Neural crest cell (in vitro differentiated cells): Measurements from ENCODE around the gene PCBP3. TPM values are rescaled to one million over a fixed set of nuclear protein-coding genes. Genes with fewer than 3 reads are reported as not detected.

Source experiments
- DNase-seq: peaks from one replicate; pipeline ENCODE4 v3.0.0; 2021; ENCODE audit warnings: low read depth, mixed read lengths, low spot score
- H3K27ac Mint-ChIP-seq: one replicate; pipeline ENCODE4 v1.8.0; 2021; ENCODE audit warnings: mild to moderate bottlenecking, mixed read lengths; ENCODE audit not compliant: unreplicated experiment
- H3K27me3 Mint-ChIP-seq: 2 replicates; pipeline ENCODE4 v1.8.0; 2021; ENCODE audit warnings: low read depth, mild to moderate bottlenecking, mixed read lengths
- H3K36me3 Mint-ChIP-seq: 2 replicates; pipeline ENCODE4 v1.8.0; 2021; ENCODE audit warnings: low read depth, mild to moderate bottlenecking, mixed read lengths
- H3K4me1 Mint-ChIP-seq: 2 replicates; pipeline ENCODE4 v1.8.0; 2021; ENCODE audit warnings: mixed read lengths
- H3K4me3 Mint-ChIP-seq: one replicate; pipeline ENCODE4 v1.8.0; 2021; ENCODE audit warnings: mild to moderate bottlenecking, mixed read lengths
- H3K9me3 Mint-ChIP-seq: 2 replicates; pipeline ENCODE4 v1.8.0; 2021; ENCODE audit warnings: mixed read lengths
- long read RNA-seq: library from polyadenylated mRNA; unstranded; transcript quantifications from one replicate; pipeline ENCODE4 v2.0.0, GENCODE V29; 2020
- total RNA-seq: library from RNA; stranded (reverse); gene quantifications from 2 replicates; pipeline ENCODE4 v1.2.1, GENCODE V29; 2021
- TF ChIP-seq, protein P1 (sequence below): fragments of 200-600 bp; sonication (generic); conservative IDR thresholded peaks from 2 replicates; pipeline ENCODE4 v1.5.0; 2021; ENCODE audit warnings: antibody characterized with exemption, mild to moderate bottlenecking

The PCBP3 gene
- 5.1 and 5.6 TPM in 2 replicates for total RNA-seq
- long read RNA-seq, partial matches to known transcripts: 0 of 2 reads
- long read RNA-seq, other reads (novel, unspliced or antisense): 2 of 2 reads

DNA sequence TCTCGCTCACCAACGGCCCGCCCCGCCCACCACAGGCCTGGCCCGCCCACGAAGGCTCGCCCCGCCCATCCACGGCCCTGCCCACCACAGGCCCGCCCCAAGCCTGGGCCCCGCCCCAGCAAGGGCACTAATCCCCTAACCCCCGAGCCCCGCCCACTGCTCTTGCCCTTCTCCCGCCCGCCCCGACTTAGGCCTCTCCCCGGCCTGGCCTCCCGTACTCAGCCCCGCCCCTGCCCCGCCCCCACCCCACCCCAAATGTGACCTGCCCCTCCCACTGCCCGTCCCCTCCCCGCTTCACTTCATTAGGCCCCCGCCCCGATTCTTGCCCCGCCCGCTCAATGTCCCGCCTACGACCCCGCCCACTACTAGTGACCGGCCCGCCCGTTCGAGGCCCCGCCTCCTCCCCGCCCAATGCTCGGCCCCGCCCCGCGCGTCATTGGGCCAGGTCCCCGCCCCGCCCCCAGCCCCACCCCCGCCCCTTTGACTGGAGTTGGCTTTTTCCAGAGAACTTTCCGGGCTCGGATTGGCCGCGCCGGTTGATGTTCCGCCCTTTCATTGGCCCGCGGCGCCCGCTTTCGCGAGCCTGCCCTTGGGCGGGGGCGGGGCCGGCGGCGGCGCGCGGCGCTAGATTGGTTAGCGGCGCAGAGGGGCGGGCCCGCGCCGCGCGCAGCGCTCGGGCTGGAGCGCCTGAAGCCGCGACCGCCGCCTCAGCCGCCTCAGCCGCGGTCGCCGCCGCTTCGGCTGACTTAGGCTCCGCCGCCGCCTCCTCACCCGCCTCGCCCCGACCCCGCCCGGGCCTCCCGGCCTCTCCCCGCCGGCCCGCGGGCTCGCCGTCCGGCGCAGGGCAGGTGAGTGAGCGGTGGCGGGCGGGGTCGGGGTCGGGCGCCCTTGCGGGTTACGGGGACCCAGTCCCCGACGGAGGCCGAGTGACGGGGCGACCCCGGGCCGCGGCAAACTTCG, at the start of gene PCBP3:
Gene PCBP3 (plus strand): TSS at position 705 of the 960 bp plus-strand sequence. CDS start 206,361 bp downstream, outside the sequence.
- no peak within 1 kb of the TSS for H3K27ac Mint-ChIP-seq
- no peaks in the 10 kb centered on the region for H3K9me3 Mint-ChIP-seq
- TF ChIP-seq, protein P1, sequence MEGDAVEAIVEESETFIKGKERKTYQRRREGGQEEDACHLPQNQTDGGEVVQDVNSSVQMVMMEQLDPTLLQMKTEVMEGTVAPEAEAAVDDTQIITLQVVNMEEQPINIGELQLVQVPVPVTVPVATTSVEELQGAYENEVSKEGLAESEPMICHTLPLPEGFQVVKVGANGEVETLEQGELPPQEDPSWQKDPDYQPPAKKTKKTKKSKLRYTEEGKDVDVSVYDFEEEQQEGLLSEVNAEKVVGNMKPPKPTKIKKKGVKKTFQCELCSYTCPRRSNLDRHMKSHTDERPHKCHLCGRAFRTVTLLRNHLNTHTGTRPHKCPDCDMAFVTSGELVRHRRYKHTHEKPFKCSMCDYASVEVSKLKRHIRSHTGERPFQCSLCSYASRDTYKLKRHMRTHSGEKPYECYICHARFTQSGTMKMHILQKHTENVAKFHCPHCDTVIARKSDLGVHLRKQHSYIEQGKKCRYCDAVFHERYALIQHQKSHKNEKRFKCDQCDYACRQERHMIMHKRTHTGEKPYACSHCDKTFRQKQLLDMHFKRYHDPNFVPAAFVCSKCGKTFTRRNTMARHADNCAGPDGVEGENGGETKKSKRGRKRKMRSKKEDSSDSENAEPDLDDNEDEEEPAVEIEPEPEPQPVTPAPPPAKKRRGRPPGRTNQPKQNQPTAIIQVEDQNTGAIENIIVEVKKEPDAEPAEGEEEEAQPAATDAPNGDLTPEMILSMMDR: no peak
- peaks cover 10% of the 10 kb centered on the region for H3K4me1 Mint-ChIP-seq
- peak within 1 kb of the TSS; percentile 93 for H3K4me3 Mint-ChIP-seq
- no peaks in the 10 kb centered on the region for H3K36me3 Mint-ChIP-seq
- DNase-seq: peak; percentile 98
- H3K27me3 Mint-ChIP-seq: peaks cover 68% of the 10 kb centered on the region

DNA sequence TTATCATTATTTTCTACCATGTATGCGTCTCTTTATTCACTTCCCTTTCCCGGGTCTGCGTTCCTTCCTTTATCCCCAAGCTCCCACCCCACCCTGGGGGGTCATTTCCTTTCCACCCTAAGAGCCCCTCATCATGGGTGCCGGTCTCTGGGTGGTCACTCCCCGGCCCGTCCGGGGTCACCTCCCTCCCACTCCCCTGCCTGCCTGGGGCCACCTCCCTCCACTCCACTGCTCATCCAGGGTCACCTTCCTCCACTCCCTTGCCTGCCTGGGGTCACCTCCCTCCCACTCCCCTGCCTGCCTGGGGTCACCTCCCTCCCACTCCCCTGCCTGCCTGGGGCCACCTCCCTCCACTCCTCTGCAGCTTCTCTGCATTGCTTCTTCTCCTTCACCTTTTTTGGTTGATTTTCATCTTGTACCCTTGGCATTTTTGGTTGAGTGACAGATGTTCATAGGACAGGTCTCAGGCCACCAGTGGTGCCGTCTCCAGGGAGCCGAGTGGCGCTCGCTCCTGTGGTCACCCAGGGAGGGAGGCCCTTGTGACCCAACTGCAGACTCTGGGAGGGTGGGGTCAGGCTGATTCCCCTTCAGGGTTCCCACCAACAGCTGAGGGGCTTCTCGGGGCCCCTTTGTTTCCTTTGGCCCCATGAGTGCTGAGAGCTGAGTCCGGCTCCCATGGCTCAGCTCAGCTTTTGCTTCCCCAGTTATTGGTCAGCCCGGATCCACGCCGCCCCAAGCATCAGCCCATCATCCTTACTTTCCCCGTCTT, 48.6 kb upstream of the PCBP3 start:
- Mint-ChIP-seq H3K4me1 (no peaks in the 10 kb centered on the region), H3K27ac (no peak overlapping the region), H3K9me3 (no peaks in the 10 kb centered on the region), H3K4me3 (no peak overlapping the region), H3K36me3 (no peaks in the 10 kb centered on the region), H3K27me3 (peaks cover 8% of the 10 kb centered on the region)
- TF ChIP-seq, protein P1: no peak
- DNase-seq: no peak

GRCh38 chr21:45595574-45596295, 47.8 kb upstream of the PCBP3 start:
- Mint-ChIP-seq H3K4me1 (no peaks in the 10 kb centered on the region), H3K9me3 (no peaks in the 10 kb centered on the region), H3K36me3 (no peaks in the 10 kb centered on the region), H3K4me3 (no peak overlapping the region), H3K27ac (no peak overlapping the region), H3K27me3 (peaks cover 15% of the 10 kb centered on the region)
- TF ChIP-seq, protein P1: no peak
- no peak for DNase-seq

DNA sequence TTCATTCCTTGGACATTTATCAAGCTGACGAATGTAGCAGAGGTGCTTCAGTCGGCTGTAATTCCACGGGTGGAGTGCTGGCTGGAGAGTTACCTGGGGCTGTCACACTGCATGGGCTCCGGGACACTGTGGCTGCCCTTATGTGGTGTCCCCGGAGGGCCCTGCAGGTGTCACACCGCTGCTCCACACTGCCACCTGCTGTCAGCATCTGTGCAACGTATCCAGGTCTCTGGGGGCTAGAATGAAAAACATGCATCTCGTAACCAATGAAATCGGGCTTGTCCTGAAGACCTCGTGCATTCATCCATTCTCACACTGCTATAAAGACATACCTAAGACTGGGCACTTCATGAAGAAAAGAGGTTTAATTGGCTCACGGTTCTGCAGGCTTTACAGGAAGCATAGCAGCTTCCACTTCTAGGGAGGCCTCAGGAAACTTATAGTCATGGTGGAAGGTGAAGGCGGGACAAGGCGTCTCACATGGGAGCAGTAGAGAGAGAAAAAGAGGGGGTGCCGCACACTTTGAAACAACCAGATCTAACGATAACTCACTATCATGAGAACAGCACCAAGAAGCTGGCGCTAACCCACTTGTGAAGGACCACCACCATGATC, 46.7 kb upstream of the PCBP3 start:
- Mint-ChIP-seq H3K9me3 (no peaks in the 10 kb centered on the region), H3K36me3 (no peaks in the 10 kb centered on the region), H3K4me1 (no peaks in the 10 kb centered on the region), H3K27me3 (peaks cover 15% of the 10 kb centered on the region), H3K27ac (no peak overlapping the region), H3K4me3 (no peak overlapping the region)
- DNase-seq: peak; percentile 70
- TF ChIP-seq, protein P1: peak; percentile 81
